Activated B cell treated with CpG ODN at 0.5 μM for 24 hours (primary cell): Measurements from ENCODE around the gene MAPKAPK3. TPM values are rescaled to one million over a fixed set of nuclear protein-coding genes. Genes with fewer than 3 reads are reported as not detected.

Experiments used
- ATAC-seq: fragments of 200-7000 bp; cut with Tn5 transposase; one replicate; pipeline ENCODE4 v1.10.0; 2021; ENCODE audit warnings: low read depth, mild to moderate bottlenecking, moderate library complexity
- CTCF ChIA-PET: fragments of 350-600 bp; sonication (Branson Sonifier 250); formaldehyde crosslinking; loops from one replicate; lab custom pipeline; 2021; ENCODE audit warnings: antibody characterized with exemption; lab: Charles Lee
- POLR2A ChIA-PET: fragments of 350-600 bp; sonication (Branson Sonifier 250); formaldehyde crosslinking; loops from one replicate; lab custom pipeline; 2021; ENCODE audit warnings: antibody characterized with exemption; lab: Charles Lee
- DNase-seq: peaks from one replicate; pipeline ENCODE4 v3.0.0; 2022
- H3K27ac Mint-ChIP-seq: one replicate; pipeline ENCODE4 v1.8.0; 2020; ENCODE audit warnings: mixed read lengths
- H3K27me3 Mint-ChIP-seq: one replicate; pipeline ENCODE4 v1.8.0; 2021; ENCODE audit warnings: mixed read lengths
- H3K36me3 Mint-ChIP-seq: one replicate; pipeline ENCODE4 v1.8.0; 2021; ENCODE audit warnings: low read depth, mixed read lengths
- H3K4me1 Mint-ChIP-seq: one replicate; pipeline ENCODE4 v1.8.0; 2021; ENCODE audit warnings: mixed read lengths
- H3K4me3 Mint-ChIP-seq: one replicate; pipeline ENCODE4 v1.8.0; 2020; ENCODE audit warnings: mild to moderate bottlenecking, mixed read lengths
- H3K9me3 Mint-ChIP-seq: one replicate; pipeline ENCODE4 v1.8.0; 2020; ENCODE audit warnings: mixed read lengths
- intact Hi-C: fragments of 100-400 bp; cut with micrococcal nuclease; formaldehyde crosslinking; loops from one replicate; pipeline ENCODE4 v1.15.1; 2024
- total RNA-seq: library from RNA; stranded (reverse); gene quantifications from 2 replicates; pipeline ENCODE4 v1.2.3, GENCODE V29; 2022
- TF ChIP-seq, protein P1 (sequence below): fragments of 200-600 bp; IDR thresholded peaks from one replicate; pipeline ENCODE4 v1.8.0; 2022; ENCODE audit warnings: antibody characterized with exemption, mild to moderate bottlenecking

MAPKAPK3 gene
- total RNA-seq, 1 donor from 2014 or later: 18.2 TPM

GRCh38 chr3:50599115-50599715, 17.7 kb upstream of the MAPKAPK3 start:
- Mint-ChIP-seq H3K27ac (no peak overlapping the region), H3K4me3 (no peak overlapping the region)
- TF ChIP-seq, protein P1, sequence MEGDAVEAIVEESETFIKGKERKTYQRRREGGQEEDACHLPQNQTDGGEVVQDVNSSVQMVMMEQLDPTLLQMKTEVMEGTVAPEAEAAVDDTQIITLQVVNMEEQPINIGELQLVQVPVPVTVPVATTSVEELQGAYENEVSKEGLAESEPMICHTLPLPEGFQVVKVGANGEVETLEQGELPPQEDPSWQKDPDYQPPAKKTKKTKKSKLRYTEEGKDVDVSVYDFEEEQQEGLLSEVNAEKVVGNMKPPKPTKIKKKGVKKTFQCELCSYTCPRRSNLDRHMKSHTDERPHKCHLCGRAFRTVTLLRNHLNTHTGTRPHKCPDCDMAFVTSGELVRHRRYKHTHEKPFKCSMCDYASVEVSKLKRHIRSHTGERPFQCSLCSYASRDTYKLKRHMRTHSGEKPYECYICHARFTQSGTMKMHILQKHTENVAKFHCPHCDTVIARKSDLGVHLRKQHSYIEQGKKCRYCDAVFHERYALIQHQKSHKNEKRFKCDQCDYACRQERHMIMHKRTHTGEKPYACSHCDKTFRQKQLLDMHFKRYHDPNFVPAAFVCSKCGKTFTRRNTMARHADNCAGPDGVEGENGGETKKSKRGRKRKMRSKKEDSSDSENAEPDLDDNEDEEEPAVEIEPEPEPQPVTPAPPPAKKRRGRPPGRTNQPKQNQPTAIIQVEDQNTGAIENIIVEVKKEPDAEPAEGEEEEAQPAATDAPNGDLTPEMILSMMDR: no peak

GRCh38 chr3:50599716-50600118, 17.2 kb upstream of the MAPKAPK3 start:
- Mint-ChIP-seq H3K36me3 (no peaks in the 10 kb centered on the region), H3K9me3 (no peaks in the 10 kb centered on the region), H3K27me3 (no peaks in the 10 kb centered on the region), H3K4me3 (no peak overlapping the region), H3K4me1 (peaks cover 27% of the 10 kb centered on the region), H3K27ac (no peak overlapping the region)
- ChIA-PET POLR2A (interaction anchor here (0.6 to 1.2 kb wide), 2 partner anchors 32 to 261 kb away, joined by 5 read pairs; partner anchors contain the start of gene C3orf18), CTCF (no interaction called here)
- TF ChIP-seq, protein P1: no peak
- DNase-seq (no peak), ATAC-seq (no peak)
- intact Hi-C loops: no loop called here

More at GRCh38 chr3:50599115-50599715, 17.7 kb upstream of the MAPKAPK3 start:
- Mint-ChIP-seq H3K4me1 (peaks cover 22% of the 10 kb centered on the region), H3K9me3 (no peaks in the 10 kb centered on the region), H3K36me3 (no peaks in the 10 kb centered on the region), H3K27me3 (no peaks in the 10 kb centered on the region)
- no peak for DNase-seq
- intact Hi-C loops: no loop called here
- no peak for ATAC-seq
- ChIA-PET CTCF (no interaction called here), POLR2A (interaction anchor here (0.6 to 1.2 kb wide), 3 partner anchors 29 to 260 kb away, joined by 3 to 5 read pairs (median 5); partner anchors contain the start of gene C3orf18)

DNA sequence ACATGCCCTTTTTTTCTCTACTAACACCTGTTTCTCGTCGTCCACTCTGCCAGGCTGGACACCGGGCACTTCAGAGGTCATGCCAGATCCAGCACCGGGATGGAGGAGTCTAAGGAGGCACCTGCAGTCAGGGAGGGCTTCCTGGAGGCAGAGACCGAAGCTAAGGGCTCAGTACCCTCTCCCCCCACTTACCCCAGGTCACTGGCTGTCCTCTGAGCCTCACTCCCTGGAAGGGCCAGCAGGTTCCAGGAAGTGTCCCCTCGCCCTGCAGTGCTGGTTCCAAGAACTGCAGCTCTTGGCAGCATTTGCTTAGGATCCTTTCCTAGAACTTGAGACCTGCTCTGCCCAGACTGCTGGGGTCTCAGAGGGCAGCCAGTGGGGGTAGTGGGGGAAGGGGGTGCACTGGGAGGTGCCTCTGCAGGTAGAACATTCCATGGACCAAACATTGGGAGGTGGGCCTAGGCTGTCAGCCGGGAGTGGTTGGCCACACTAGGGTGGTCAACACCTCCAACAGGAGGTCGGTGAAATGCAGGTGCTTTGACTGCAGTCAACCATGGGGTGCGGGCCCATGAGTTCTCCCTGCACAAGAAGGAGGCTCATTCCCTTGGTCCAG, 16.7 kb upstream of the MAPKAPK3 start:
- H3K4me1 Mint-ChIP-seq: peaks cover 33% of the 10 kb centered on the region
- ChIA-PET CTCF (no interaction called here), POLR2A (interaction anchor here (0.6 to 2.6 kb wide), 3 partner anchors 8 to 69 kb away, joined by 5 to 15 read pairs (median 10); no protein-coding TSS in a partner anchor)
- ATAC-seq: no peak
- H3K27me3 Mint-ChIP-seq: no peaks in the 10 kb centered on the region
- TF ChIP-seq, protein P1: no peak
- no peaks in the 10 kb centered on the region for H3K9me3 Mint-ChIP-seq
- no peak overlapping the region for H3K27ac Mint-ChIP-seq
- no peaks in the 10 kb centered on the region for H3K36me3 Mint-ChIP-seq
- intact Hi-C loops: no loop called here
- no peak for DNase-seq
- H3K4me3 Mint-ChIP-seq: no peak overlapping the region

GRCh38 chr3:50600841-50601591, 15.9 kb upstream of the MAPKAPK3 start:
- intact Hi-C loops: loop anchor here (1.0 kb wide), 2 partner anchors 10 kb away; partner anchors contain the start of gene CISH
- Mint-ChIP-seq H3K36me3 (no peaks in the 10 kb centered on the region), H3K4me3 (peak overlapping the region; percentile 41), H3K9me3 (no peaks in the 10 kb centered on the region), H3K4me1 (peaks cover 40% of the 10 kb centered on the region), H3K27me3 (no peaks in the 10 kb centered on the region), H3K27ac (peak overlapping the region; percentile 41)
- ATAC-seq (peak; percentile 61), DNase-seq (no peak)
- ChIA-PET CTCF (interaction anchor here (0.8 to 1.5 kb wide), 2 partner anchors 10 to 30 kb away, joined by 3 to 5 read pairs; no protein-coding TSS in a partner anchor), POLR2A (interaction anchor here (0.5 to 2.6 kb wide), 5 partner anchors 9 to 899 kb away, joined by 3 to 15 read pairs (median 8); partner anchors contain the start of gene DCAF1)
- TF ChIP-seq, protein P1: no peak
